ENCODE results near the gene MELK.
"Not testable (repeated sequence)": the region's sequence is repeated elsewhere in the genome, so short reads cannot be mapped to it uniquely, and the experiment has no call there.

DNA sequence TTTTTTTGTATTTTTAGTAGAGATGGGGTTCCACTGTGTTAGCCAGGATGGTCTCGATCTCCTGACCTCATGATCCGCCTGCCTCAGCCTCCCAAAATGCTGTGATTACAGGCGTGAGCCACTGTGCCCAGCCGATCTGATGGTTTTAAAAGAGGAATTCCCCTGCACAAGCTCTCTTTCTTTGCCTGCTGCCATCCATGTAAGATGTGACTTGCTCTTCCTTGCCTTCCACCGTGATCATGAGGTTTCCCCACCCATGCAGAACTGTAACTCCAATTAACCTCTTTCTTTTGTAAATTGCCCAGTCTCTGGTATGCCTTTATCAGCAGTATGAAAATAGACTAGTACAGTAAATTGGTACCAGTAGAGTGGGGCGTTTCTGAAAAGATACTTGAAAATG, 39.0 kb upstream of the MELK start:
- TF ChIP-seq, protein P1, sequence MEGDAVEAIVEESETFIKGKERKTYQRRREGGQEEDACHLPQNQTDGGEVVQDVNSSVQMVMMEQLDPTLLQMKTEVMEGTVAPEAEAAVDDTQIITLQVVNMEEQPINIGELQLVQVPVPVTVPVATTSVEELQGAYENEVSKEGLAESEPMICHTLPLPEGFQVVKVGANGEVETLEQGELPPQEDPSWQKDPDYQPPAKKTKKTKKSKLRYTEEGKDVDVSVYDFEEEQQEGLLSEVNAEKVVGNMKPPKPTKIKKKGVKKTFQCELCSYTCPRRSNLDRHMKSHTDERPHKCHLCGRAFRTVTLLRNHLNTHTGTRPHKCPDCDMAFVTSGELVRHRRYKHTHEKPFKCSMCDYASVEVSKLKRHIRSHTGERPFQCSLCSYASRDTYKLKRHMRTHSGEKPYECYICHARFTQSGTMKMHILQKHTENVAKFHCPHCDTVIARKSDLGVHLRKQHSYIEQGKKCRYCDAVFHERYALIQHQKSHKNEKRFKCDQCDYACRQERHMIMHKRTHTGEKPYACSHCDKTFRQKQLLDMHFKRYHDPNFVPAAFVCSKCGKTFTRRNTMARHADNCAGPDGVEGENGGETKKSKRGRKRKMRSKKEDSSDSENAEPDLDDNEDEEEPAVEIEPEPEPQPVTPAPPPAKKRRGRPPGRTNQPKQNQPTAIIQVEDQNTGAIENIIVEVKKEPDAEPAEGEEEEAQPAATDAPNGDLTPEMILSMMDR (conservative IDR thresholded peaks at IDR 0.05; ENCODE audit: low read length): not testable (repeated sequence)
- TF ChIP-seq EZH2phosphoT487 (IDR thresholded peaks at IDR 0.05; ENCODE audit: borderline replicate concordance, low read depth, low read length): not testable (repeated sequence)

Data from OCI-LY7 (cell line).